Right lobe of liver (tissue), 6 donors: Measurements from ENCODE around the gene IFI30. TPM values are rescaled to one million over a fixed set of nuclear protein-coding genes. Genes with fewer than 3 reads are reported as not detected.

ENCODE experiments used
- ATAC-seq, 4 donors: fragments of 200-7000 bp; cut with Tn5 transposase; one replicate each; pipeline ENCODE4 v1.9.1; 2020; ENCODE audit warnings: mild to moderate bottlenecking in 4 of 4, moderate library complexity in 4 of 4
- DNase-seq, 3 donors: peaks; one replicate each; pipeline ENCODE4 v3.0.0-alpha.2; 2020
- H3K27ac ChIP-seq, 3 donors: fragments of 200-600 bp; one replicate each; pipeline ENCODE4 v1.8.0; 2022
- H3K27me3 ChIP-seq, 2 donors: fragments of 200-600 bp; one replicate each; pipeline ENCODE4 v1.8.0; 2022
- H3K36me3 ChIP-seq, 4 donors: fragments of 200-600 bp; sonication (generic) in 1 of 4; one replicate each; pipeline versions ENCODE4 v1.5.1 to v1.8.0; 2017 to 2022; ENCODE audit warnings: control low read depth in 1 of 4
- H3K4me1 ChIP-seq, 4 donors: fragments of 200-600 bp; sonication (generic) in 1 of 4; one replicate each; pipeline versions ENCODE4 v1.5.1 to v1.8.0; 2017 to 2022; ENCODE audit warnings: control low read depth in 1 of 4
- H3K4me3 ChIP-seq, 3 donors: fragments of 200-600 bp; one replicate each; pipeline ENCODE4 v1.8.0; 2022
- H3K9me3 ChIP-seq, 4 donors: fragments of 200-600 bp; sonication (generic) in 1 of 4; one replicate each; pipeline versions ENCODE4 v1.5.1 to v1.8.0; 2017 to 2022; ENCODE audit warnings: control low read depth in 1 of 4
- CTCF ChIP-seq, 4 donors: fragments of 200-600 bp in 3 of 4; fragments of 450-650 bp in 1 of 4; IDR thresholded peaks; one replicate each; pipeline versions ENCODE4 v1.5.1 to v1.8.0; 2016 to 2022; ENCODE audit warnings: antibody characterized with exemption in 4 of 4, mild to moderate bottlenecking in 2 of 4
- POLR2A ChIP-seq: fragments of 450-650 bp; IDR thresholded peaks from one replicate; pipeline ENCODE4 v1.6.1; 2017; ENCODE audit warnings: antibody characterized with exemption, mild to moderate bottlenecking
- WGBS: methylation state at CpG from one replicate; pipeline ENCODE4 v1.1.6; 2018; ENCODE audit warnings: low coverage, low lambda C conversion rate; ENCODE audit not compliant: insufficient coverage; ENCODE audit errors: missing lambda C conversion rate; 5-methylcytosine and 5-hydroxymethylcytosine counted together
- intact Hi-C, 2 donors: fragments of 100-400 bp; cut with DNase I; formaldehyde crosslinking; loops; one replicate each; pipeline versions ENCODE4 v1.11.2 to v1.14.1; 2022
- total RNA-seq, 6 experiments: library from RNA; depleted of rRNA in 2 of 6; stranded (reverse); fragments of >200 nt in 2 of 6; fragmentation: NEBNext Ultra II Directional in 3 of 6; extraction: Animal tissue kit (Norgen Biotek cat#: 25700) in 3 of 6; gene quantifications; one replicate each; pipeline versions ENCODE4 v1.1.0 to v1.2.4, GENCODE V29; 2016 to 2023
- donor health status: DM: no; HTN: yes; CAD: no.
- donor health status: DM: no; HTN: no; CAD: no.
- donor health status: DM: no; HTN: no; CAD: no.
- donor health status: DM: no; HTN: yes; CAD: no.
- donor health status: DM: no; HTN: yes; CAD: no.

The IFI30 gene
- total RNA-seq, 6 experiments from 2014 or later = 54.0 to 205 (median 91.8) TPM

- 95% methylated on average over 7 of the region's 13 CpGs for WGBS
- H3K36me3 ChIP-seq = peaks cover 0 to 49% (median 22%) of the 10 kb centered on the region in 4 donors
- no peaks in the 10 kb centered on the region for H3K27me3 ChIP-seq
- no peak overlapping the region for H3K4me3 ChIP-seq
- ATAC-seq (no peak), DNase-seq (no peak)
- intact Hi-C loops = no loop called here
- no peaks in the 10 kb centered on the region for H3K9me3 ChIP-seq
- no peak overlapping the region for H3K27ac ChIP-seq
- TF ChIP-seq POLR2A (no peak), CTCF (IDR thresholded peaks at IDR 0.05) (no peak)
- H3K4me1 ChIP-seq = peaks cover 0 to 22% (median 5%) of the 10 kb centered on the region in 4 donors
Measured at GRCh38 chr19:18147396-18147795, 26.2 kb upstream of the IFI30 start.

GRCh38 chr19:18149596-18149975 lies 24.0 kb upstream of the IFI30 start:
- H3K27me3 ChIP-seq = no peaks in the 10 kb centered on the region
- intact Hi-C loops = no loop called here
- TF ChIP-seq POLR2A (no peak), CTCF (IDR thresholded peaks at IDR 0.05) (no peak)
- no peak overlapping the region for H3K27ac ChIP-seq
- H3K9me3 ChIP-seq = no peaks in the 10 kb centered on the region
- H3K36me3 ChIP-seq = peaks cover 0 to 29% (median 14%) of the 10 kb centered on the region in 4 donors
- no peak overlapping the region for H3K4me3 ChIP-seq
- ATAC-seq = no peak
- 69% methylated on average over 13 of the region's 16 CpGs for WGBS
- peaks cover 0 to 31% (median 9%) of the 10 kb centered on the region in 4 donors for H3K4me1 ChIP-seq
- DNase-seq = no peak

GRCh38 chr19:18150776-18151624 lies 22.6 kb upstream of the IFI30 start:
- Histone ChIP-seq H3K27ac (peak overlapping the region; percentile 80 to 88 (median 85)), H3K4me1 (peaks cover 0 to 35% (median 10%) of the 10 kb centered on the region in 4 donors), H3K27me3 (no peaks in the 10 kb centered on the region), H3K4me3 (no peak overlapping the region), H3K9me3 (no peaks in the 10 kb centered on the region), H3K36me3 (peaks cover 0 to 18% (median 4%) of the 10 kb centered on the region in 4 donors)
- WGBS = 96% methylated on average over 7 of the region's 18 CpGs
- DNase-seq = no peak
- intact Hi-C loops = no loop called here
- TF ChIP-seq POLR2A (no peak), CTCF (IDR thresholded peaks at IDR 0.05) (no peak)
- ATAC-seq = no peak

GRCh38 chr19:18152442-18152816 lies 21.2 kb upstream of the IFI30 start:
- Histone ChIP-seq H3K27ac (peak overlapping the region; percentile 80 to 88 (median 85)), H3K27me3 (no peaks in the 10 kb centered on the region), H3K9me3 (no peaks in the 10 kb centered on the region), H3K36me3 (peaks cover 0 to 5% (median 0%) of the 10 kb centered on the region in 4 donors), H3K4me1 (peaks cover 0 to 49% (median 18%) of the 10 kb centered on the region in 4 donors), H3K4me3 (peak overlapping the region; percentile 93 to 94 (median 94))
- peak; percentile 46 to 57 (median 48) for TF ChIP-seq CTCF (IDR thresholded peaks at IDR 0.05)
- TF ChIP-seq POLR2A = no peak
- WGBS = under 1% methylated on average over 15 of the region's 22 CpGs
- ATAC-seq (peak; percentile 73 to 75 (median 74)), DNase-seq (peak; percentile 95 to 98 (median 97))
- intact Hi-C loops = no loop called here
